Spleen (tissue), 7 donors: ENCODE data around the gene FOXK1.

Experiments
- POLR2A ChIP-seq, 3 donors: fragments of 450-650 bp; IDR thresholded peaks; one replicate each; pipeline ENCODE4 v1.5.1; 2017; ENCODE audit warnings: antibody characterized with exemption in 3 of 3, mild to moderate bottlenecking in 1 of 3
- POLR2AphosphoS5 ChIP-seq, 3 donors: sonication (generic); formaldehyde crosslinking; IDR thresholded peaks; one replicate each; pipeline ENCODE4 v1.5.1; 2017; ENCODE audit warnings: antibody characterized with exemption in 3 of 3
- TF ChIP-seq, protein P1 (sequence below), 11 experiments: fragments of 200-600 bp in 7 of 11; fragments of 450-650 bp in 4 of 11; sonication (generic) in 4 of 11; IDR thresholded peaks in 8 of 11; conservative IDR thresholded peaks in 3 of 11; 1 replicate in 7 of 11; 2 replicates in 4 of 11; pipeline versions ENCODE4 v1.4.0 to v1.8.0; 2016 to 2021; ENCODE audit warnings: antibody characterized with exemption in 11 of 11, inconsistent platforms in 4 of 11, mild to moderate bottlenecking in 1 of 11
- donor health status: DM: no; HTN: no; CAD: no; lungs with moderate emphysema.
- donor health status: DM: no; HTN: no; CAD: no.
- donor health status: DM: no; HTN: no; CAD: no.

GRCh38 chr7:4809091-4809591 lies 127.0 kb downstream of the FOXK1 start:
- TF ChIP-seq POLR2A (IDR thresholded peaks at IDR 0.05) (no peak), POLR2AphosphoS5 (IDR thresholded peaks at IDR 0.05) (no peak)
- TF ChIP-seq, protein P1, sequence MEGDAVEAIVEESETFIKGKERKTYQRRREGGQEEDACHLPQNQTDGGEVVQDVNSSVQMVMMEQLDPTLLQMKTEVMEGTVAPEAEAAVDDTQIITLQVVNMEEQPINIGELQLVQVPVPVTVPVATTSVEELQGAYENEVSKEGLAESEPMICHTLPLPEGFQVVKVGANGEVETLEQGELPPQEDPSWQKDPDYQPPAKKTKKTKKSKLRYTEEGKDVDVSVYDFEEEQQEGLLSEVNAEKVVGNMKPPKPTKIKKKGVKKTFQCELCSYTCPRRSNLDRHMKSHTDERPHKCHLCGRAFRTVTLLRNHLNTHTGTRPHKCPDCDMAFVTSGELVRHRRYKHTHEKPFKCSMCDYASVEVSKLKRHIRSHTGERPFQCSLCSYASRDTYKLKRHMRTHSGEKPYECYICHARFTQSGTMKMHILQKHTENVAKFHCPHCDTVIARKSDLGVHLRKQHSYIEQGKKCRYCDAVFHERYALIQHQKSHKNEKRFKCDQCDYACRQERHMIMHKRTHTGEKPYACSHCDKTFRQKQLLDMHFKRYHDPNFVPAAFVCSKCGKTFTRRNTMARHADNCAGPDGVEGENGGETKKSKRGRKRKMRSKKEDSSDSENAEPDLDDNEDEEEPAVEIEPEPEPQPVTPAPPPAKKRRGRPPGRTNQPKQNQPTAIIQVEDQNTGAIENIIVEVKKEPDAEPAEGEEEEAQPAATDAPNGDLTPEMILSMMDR (IDR thresholded peaks at IDR 0.05 in 8 of 11, conservative IDR thresholded peaks at IDR 0.05 in 3 of 11), result no peak
